Measurements from ENCODE around the gene PHACTR1.

Gene PHACTR1

GRCh38 chr6:13248994-13249393 lies 532.4 kb downstream of the PHACTR1 start:
- Histone ChIP-seq H3K4me1 (peaks cover 11 to 28% (median 14%) of the 10 kb centered on the region in 10 experiments; a peak in 14 of 20 replicates), H4K20me1 (no peaks in the 10 kb centered on the region), H3K36me3 (no peaks in the 10 kb centered on the region), H3K9me3 (replicated peaks in 1 of 11) (peaks cover 5 to 27% (median 16%) of the 10 kb centered on the region in 11 experiments), H3K4me3 (no peak overlapping the region), H3K4me2 (no peak overlapping the region), H3K27ac (no peak overlapping the region), H3K27me3 (no peaks in the 10 kb centered on the region), H3K9ac (no peak overlapping the region)
- TF ChIP-seq Cebpa-rat (IDR thresholded peaks at IDR 0.05) = no peak

GRCh38 chr6:13249817-13250216 lies 533.2 kb downstream of the PHACTR1 start:
- H3K9me3 ChIP-seq (replicated peaks in 1 of 11) = peaks cover 0 to 21% (median 13%) of the 10 kb centered on the region in 11 experiments; a peak in 17 of 22 replicates
- H3K36me3 ChIP-seq = no peaks in the 10 kb centered on the region
- no peaks in the 10 kb centered on the region for H4K20me1 ChIP-seq
- H3K27me3 ChIP-seq = no peaks in the 10 kb centered on the region
- H3K27ac ChIP-seq = no peak overlapping the region
- H3K4me2 ChIP-seq = peak overlapping the region in 2 of 11 experiments; percentile 23 to 34; a peak in 3 of 22 replicates
- H3K4me3 ChIP-seq = no peak overlapping the region
- no peak overlapping the region for H3K9ac ChIP-seq
- no peak for TF ChIP-seq Cebpa-rat (IDR thresholded peaks at IDR 0.05)
- H3K4me1 ChIP-seq = peaks cover 11 to 28% (median 14%) of the 10 kb centered on the region in 10 experiments; a peak in 14 of 20 replicates

- Histone ChIP-seq H3K27ac (no peak overlapping the region), H3K9me3 (replicated peaks in 1 of 11) (peaks cover 0 to 21% (median 15%) of the 10 kb centered on the region in 11 experiments; a peak in 18 of 22 replicates)
- TF ChIP-seq Cebpa-rat (IDR thresholded peaks at IDR 0.05) = no peak
Observed at GRCh38 chr6:13250703-13251102, 534.1 kb downstream of the PHACTR1 start.

DNA sequence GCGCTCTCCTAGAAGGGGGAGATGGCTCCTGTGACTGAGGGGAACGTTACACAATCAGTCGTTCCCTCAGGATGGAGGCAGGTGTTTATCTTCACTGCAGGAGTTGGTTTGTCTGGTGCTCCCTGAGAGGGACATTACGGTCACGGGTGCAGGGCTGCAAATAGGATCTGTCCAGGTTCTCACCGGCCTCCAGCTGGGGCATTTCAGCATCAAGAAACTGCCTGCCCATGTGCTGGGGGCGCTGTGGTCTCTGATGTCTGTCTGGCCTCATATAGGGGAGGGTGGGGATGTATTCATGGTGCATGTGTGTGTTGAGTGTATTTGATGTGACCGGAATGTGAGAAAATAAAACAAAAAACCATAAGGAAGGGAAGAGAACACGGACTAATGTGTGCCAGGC lies 534.7 kb downstream of the PHACTR1 start:
- peaks cover 0 to 23% (median 16%) of the 10 kb centered on the region in 11 experiments; a peak in 18 of 22 replicates for H3K9me3 ChIP-seq (replicated peaks in 1 of 11)
- TF ChIP-seq Cebpa-rat (IDR thresholded peaks at IDR 0.05) = no peak
- no peak overlapping the region for H3K4me3 ChIP-seq
- H3K4me1 ChIP-seq = peaks cover 17 to 37% (median 23%) of the 10 kb centered on the region in 10 experiments; a peak in 19 of 20 replicates
- peaks cover 0 to 3% (median 0%) of the 10 kb centered on the region in 11 experiments; a peak in 1 of 22 replicates for H3K36me3 ChIP-seq
- H4K20me1 ChIP-seq = no peaks in the 10 kb centered on the region
- H3K9ac ChIP-seq = no peak overlapping the region
- no peak overlapping the region for H3K27ac ChIP-seq
- no peaks in the 10 kb centered on the region for H3K27me3 ChIP-seq
- H3K4me2 ChIP-seq = no peak overlapping the region

More at GRCh38 chr6:13250703-13251102, 534.1 kb downstream of the PHACTR1 start:
- H3K9ac ChIP-seq = no peak overlapping the region
- H3K4me3 ChIP-seq = no peak overlapping the region
- H3K4me1 ChIP-seq = peaks cover 12 to 31% (median 18%) of the 10 kb centered on the region in 10 experiments; a peak in 16 of 20 replicates
- H3K27me3 ChIP-seq = no peaks in the 10 kb centered on the region
- no peaks in the 10 kb centered on the region for H4K20me1 ChIP-seq
- peak overlapping the region in 6 of 11 experiments; percentile 19 to 45 (median 25); a peak in 7 of 22 replicates for H3K4me2 ChIP-seq
- H3K36me3 ChIP-seq = peaks cover 0 to 3% (median 0%) of the 10 kb centered on the region in 11 experiments; a peak in 1 of 22 replicates

GRCh38 chr6:13252790-13253189 lies 536.2 kb downstream of the PHACTR1 start:
- Histone ChIP-seq H4K20me1 (no peaks in the 10 kb centered on the region), H3K4me1 (peaks cover 32 to 51% (median 38%) of the 10 kb centered on the region in 10 experiments), H3K36me3 (peaks cover 0 to 3% (median 0%) of the 10 kb centered on the region in 11 experiments; a peak in 1 of 22 replicates), H3K4me3 (no peak overlapping the region), H3K27ac (no peak overlapping the region), H3K9ac (no peak overlapping the region), H3K27me3 (no peaks in the 10 kb centered on the region), H3K4me2 (peak overlapping the region in 3 of 11 experiments; percentile 26 to 38 (median 29); a peak in 5 of 22 replicates), H3K9me3 (replicated peaks in 1 of 11) (peaks cover 0 to 32% (median 22%) of the 10 kb centered on the region in 11 experiments; a peak in 18 of 22 replicates)
- TF ChIP-seq Cebpa-rat (IDR thresholded peaks at IDR 0.05) = no peak

DNA sequence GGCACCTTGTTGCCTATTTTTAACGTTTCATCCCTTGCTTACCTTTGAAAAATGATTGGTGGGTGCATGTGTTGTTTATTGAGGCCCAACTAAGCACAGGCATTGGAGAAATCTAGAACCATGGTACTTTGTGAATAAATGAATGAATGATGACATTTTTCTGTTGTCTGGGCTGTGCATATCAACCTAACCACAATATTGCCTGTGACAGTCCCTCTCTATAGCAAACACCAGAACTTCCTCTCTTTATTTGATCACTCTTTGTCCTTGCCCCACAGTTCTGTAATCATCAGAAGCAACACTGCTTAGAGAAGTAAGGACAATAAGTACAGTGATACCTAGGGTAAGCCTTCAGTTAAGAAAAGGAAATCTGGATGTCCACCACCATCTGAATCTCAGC lies 536.7 kb downstream of the PHACTR1 start:
- H3K27me3 ChIP-seq = no peaks in the 10 kb centered on the region
- H3K4me3 ChIP-seq = no peak overlapping the region
- no peak overlapping the region for H3K27ac ChIP-seq
- H4K20me1 ChIP-seq = no peaks in the 10 kb centered on the region
- no peak for TF ChIP-seq Cebpa-rat (IDR thresholded peaks at IDR 0.05)
- H3K9me3 ChIP-seq (replicated peaks in 1 of 11) = peaks cover 0 to 32% (median 22%) of the 10 kb centered on the region in 11 experiments; a peak in 18 of 22 replicates
- H3K36me3 ChIP-seq = peaks cover 0 to 3% (median 0%) of the 10 kb centered on the region in 11 experiments; a peak in 1 of 22 replicates
- H3K9ac ChIP-seq = no peak overlapping the region
- H3K4me2 ChIP-seq = peak overlapping the region in 5 of 11 experiments; percentile 10 to 38 (median 29); a peak in 8 of 22 replicates
- peaks cover 37 to 52% (median 43%) of the 10 kb centered on the region in 10 experiments for H3K4me1 ChIP-seq

DNA sequence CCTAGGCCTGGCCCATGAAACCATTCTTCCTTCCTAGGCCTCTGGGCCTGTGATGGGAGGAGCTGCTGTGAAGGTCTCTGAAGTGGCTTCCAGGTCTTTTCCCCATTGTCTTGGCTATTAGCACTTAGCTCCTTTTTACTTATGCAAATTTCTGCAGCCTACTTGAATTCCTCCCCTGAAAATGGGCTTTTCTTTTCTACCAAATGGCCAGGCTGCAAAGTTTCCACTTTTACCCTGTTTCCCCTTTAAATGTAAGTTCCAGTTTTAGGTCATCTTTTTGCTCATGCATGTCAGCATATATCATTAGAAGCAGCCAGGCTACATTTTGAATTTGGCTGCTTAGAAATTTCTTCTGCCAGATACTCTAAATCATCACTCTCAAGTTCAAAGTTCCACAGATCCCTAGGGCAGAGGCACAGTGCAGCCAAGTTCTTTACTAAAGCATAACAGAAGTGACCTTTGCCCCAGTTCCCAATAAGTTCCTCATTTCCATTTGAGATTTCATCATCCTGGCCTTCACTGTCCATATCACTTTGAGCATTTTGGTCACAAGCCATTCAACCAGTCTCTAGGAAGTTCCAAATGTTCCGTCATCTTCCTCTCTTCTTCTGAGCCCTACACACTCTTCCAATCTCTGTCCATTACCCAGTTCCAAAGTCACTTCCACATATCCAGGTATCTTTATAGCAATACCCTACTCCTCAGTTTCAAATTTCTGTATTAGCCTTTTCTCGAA lies 539.9 kb downstream of the PHACTR1 start:
- TF ChIP-seq Cebpa-rat (IDR thresholded peaks at IDR 0.05) = peak in 1 of 11 experiments; percentile 38; a peak in 1 of 22 replicates
- peaks cover 0 to 2% (median 0%) of the 10 kb centered on the region in 11 experiments; a peak in 2 of 22 replicates for H4K20me1 ChIP-seq
- peaks cover 0 to 32% (median 22%) of the 10 kb centered on the region in 11 experiments; a peak in 18 of 22 replicates for H3K9me3 ChIP-seq (replicated peaks in 1 of 11)
- peak overlapping the region in 9 of 11 experiments; percentile 6 to 60 (median 43); a peak in 13 of 22 replicates for H3K27ac ChIP-seq
- 0 out of 20 replicates have a peak overlapping the region, but pooled peaks of 1 of the 10 experiments have one; percentile 4 for H3K4me3 ChIP-seq
- 0 out of 22 replicates have a peak, but pooled peaks cover 0 to 5% (median 0%) of the 10 kb centered on the region in 11 experiments for H3K27me3 ChIP-seq
- H3K36me3 ChIP-seq = peaks cover 0 to 3% (median 0%) of the 10 kb centered on the region in 11 experiments; a peak in 1 of 22 replicates
- peak overlapping the region; percentile 36 to 95 (median 66); a peak in 19 of 22 replicates for H3K4me2 ChIP-seq
- H3K9ac ChIP-seq = no peak overlapping the region
- peaks cover 61 to 73% (median 68%) of the 10 kb centered on the region in 10 experiments for H3K4me1 ChIP-seq

- H3K27ac ChIP-seq = peak overlapping the region in 7 of 11 experiments; percentile 35 to 81 (median 73); a peak in 10 of 22 replicates
- H3K27me3 ChIP-seq = 0 out of 22 replicates have a peak, but pooled peaks cover 0 to 5% (median 0%) of the 10 kb centered on the region in 11 experiments
- no peak for TF ChIP-seq Cebpa-rat (IDR thresholded peaks at IDR 0.05)
- peak overlapping the region; percentile 16 to 95 (median 86); a peak in 19 of 22 replicates for H3K4me2 ChIP-seq
- peaks cover 0 to 3% (median 0%) of the 10 kb centered on the region in 11 experiments; a peak in 1 of 22 replicates for H3K36me3 ChIP-seq
- no peak overlapping the region for H3K4me3 ChIP-seq
- no peak overlapping the region for H3K9ac ChIP-seq
- H4K20me1 ChIP-seq = peaks cover 0 to 3% (median 0%) of the 10 kb centered on the region in 11 experiments; a peak in 2 of 22 replicates
- peaks cover 78 to 90% (median 86%) of the 10 kb centered on the region in 10 experiments for H3K4me1 ChIP-seq
- H3K9me3 ChIP-seq (replicated peaks in 1 of 11) = peaks cover 0 to 30% (median 22%) of the 10 kb centered on the region in 11 experiments; a peak in 18 of 22 replicates
Observed at GRCh38 chr6:13259393-13259792, 542.8 kb downstream of the PHACTR1 start.
